Activated T-cell treated with anti-CD3 and anti-CD28 coated beads for 1 hour (primary cell): ENCODE measurements around the gene SPATA33.
A peak's percentile ranks its signal among the peaks of the same experiment; 100 is the strongest.
"Not testable (repeated sequence)": the region's sequence is repeated elsewhere in the genome, so short reads cannot be mapped to it uniquely, and the experiment has no call there.

Experiments used
- DNase-seq: peaks from one replicate; pipeline ENCODE4 v3.0.0-alpha.2; 2020; ENCODE audit warnings: low read depth

SPATA33 gene

DNA sequence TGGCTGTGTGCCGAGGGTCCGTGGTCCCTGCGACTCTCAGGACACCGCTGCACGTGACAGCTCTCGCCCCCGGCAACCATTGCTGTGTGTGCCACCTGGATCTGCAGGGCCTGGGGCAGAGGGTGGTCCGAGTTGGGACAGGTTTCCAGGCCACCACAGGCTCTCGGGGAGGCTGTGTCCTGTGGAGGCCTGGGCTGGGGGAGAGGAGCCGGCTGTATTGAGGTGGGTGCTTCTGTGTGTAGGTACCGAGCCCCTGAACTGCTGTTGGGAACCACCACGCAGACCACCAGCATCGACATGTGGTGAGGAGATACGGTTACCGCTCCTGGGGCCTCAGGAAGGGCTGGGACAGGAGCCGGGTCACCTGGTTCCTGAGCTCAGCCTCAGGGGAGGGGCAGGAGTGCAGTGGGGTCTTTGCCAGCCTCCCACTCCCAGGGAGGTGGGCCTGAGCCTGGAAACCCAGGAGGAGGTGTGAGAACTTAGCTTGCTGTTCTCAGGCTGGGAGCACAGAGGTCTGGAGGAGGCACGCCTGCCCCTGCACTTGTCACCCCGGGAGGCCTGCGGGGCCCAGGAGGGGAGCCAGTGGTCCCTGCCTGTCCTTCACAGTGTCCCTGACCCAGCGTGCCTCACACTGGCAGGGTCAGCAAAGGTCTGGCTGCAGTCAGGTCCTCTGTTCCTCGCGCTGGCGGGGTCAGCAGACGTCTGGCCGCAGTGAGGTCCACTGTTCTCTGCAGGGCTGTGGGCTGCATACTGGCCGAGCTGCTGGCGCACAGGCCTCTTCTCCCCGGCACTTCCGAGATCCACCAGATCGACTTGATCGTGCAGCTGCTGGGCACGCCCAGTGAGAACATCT lies 36.5 kb downstream of the SPATA33 start:
- DNase-seq: no peak

DNA sequence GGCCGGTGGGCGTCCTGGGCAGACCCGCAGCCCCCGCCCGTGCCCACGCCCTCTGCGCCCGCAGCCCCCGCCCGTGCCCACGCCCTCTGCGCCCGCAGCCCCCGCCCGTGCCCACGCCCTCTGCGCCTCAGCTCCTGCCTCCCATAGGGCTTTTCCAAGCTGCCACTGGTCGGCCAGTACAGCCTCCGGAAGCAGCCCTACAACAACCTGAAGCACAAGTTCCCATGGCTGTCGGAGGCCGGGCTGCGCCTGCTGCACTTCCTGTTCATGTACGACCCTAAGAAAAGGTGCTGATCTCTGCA lies 37.1 kb downstream of the SPATA33 start:
- DNase-seq: not testable (repeated sequence)

DNA sequence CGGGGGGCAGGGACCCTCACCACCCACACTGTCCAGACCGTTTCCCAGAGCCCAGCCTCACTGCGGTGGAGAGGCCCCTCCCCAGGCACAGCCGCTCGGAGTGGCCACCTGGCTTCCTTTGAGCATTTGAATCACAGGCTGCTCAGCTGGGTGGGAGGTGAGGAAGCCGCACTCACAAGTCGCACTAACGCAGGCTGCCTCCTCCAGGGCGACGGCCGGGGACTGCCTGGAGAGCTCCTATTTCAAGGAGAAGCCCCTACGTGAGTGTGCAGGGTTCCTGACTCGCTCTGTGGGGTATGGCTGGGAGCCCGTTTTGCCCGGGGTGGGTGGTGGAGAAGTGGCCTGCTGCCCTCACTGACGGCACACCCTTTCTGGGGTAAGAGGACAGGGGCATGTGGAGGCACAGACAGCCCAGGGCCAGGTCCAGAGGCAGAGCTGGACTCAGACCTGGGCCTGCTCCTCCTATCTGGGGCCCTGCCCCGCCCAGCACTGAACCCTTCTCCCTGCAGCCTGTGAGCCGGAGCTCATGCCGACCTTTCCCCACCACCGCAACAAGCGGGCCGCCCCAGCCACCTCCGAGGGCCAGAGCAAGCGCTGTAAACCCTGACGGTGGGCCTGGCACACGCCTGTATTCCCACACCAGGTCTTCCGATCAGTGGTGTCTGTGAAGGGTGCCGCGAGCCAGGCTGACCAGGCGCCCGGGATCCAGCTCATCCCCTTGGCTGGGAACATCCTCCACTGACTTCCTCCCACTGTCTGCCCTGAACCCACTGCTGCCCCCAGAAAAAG lies 37.6 kb downstream of the SPATA33 start:
- DNase-seq: no peak

DNA sequence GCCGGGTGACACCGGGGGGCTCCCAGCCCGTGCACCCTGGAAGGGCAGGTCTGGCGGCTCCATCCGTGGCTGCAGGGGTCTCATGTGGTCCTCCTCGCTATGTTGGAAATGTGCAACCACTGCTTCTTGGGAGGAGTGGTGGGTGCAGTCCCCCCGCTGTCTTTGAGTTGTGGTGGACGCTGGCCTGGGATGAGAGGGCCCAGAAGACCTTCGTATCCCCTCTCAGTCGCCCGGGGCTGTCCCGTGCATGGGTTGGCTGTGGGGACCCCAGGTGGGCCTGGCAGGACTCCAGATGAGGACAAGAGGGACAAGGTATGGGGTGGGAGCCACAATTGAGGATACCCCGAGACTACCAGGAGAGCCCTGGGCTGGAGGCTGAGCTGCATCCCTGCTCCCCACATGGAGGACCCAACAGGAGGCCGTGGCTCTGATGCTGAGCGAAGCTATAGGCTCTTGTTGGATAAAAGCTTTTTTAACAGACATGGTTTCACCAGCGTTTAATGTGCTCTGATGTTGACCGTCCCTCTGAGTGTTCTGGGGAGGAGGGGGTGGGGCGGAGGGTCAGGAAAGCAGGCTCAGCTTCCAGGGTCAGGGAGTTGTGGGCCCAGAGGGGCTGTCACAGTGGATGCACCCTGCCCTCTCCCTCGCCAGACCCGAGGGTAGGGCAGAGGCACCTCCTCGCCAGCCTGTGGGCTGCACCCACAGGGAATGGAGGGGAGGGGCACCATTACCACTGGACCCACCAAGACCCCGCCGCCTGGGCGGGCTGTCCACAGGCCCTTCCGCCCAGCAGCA lies 38.4 kb downstream of the SPATA33 start:
- DNase-seq: no peak

DNA sequence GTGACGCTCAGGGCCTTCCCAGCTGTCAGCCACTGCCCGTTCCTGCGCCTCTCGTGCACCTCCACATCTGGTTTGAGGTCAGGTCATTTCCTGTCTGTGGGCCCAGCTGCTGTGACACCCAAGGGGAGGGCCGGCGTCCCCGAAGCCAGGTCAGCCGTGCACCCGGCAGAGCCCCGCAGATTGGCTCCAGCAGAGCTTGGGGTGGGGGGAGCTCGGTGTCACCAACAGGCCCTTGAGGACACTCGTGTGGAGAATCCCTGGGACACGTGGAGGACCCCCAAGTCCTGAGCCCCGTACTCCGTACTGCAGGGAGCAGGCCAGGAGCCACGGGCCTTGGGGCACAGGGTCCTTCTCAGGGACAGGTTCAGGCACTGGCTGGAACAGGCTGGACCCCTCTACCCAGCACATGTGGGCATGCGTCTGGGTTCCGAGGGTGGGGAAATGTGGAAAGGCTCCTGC lies 39.1 kb downstream of the SPATA33 start:
- no peak for DNase-seq

- DNase-seq: no peak
Measured at GRCh38 chr16:89697161-89697615, 39.6 kb downstream of the SPATA33 start.

GRCh38 chr16:89697616-89698331 lies 40.1 kb downstream of the SPATA33 start:
- DNase-seq: no peak

- not testable (repeated sequence) for DNase-seq
Measured at GRCh38 chr16:89698717-89699116, 41.1 kb downstream of the SPATA33 start.

- DNase-seq: not testable (repeated sequence)
Measured at GRCh38 chr16:89699629-89700099, 42.0 kb downstream of the SPATA33 start.

- peak; percentile 95 for DNase-seq
Measured at GRCh38 chr16:89700100-89700648, 42.5 kb downstream of the SPATA33 start.

DNA sequence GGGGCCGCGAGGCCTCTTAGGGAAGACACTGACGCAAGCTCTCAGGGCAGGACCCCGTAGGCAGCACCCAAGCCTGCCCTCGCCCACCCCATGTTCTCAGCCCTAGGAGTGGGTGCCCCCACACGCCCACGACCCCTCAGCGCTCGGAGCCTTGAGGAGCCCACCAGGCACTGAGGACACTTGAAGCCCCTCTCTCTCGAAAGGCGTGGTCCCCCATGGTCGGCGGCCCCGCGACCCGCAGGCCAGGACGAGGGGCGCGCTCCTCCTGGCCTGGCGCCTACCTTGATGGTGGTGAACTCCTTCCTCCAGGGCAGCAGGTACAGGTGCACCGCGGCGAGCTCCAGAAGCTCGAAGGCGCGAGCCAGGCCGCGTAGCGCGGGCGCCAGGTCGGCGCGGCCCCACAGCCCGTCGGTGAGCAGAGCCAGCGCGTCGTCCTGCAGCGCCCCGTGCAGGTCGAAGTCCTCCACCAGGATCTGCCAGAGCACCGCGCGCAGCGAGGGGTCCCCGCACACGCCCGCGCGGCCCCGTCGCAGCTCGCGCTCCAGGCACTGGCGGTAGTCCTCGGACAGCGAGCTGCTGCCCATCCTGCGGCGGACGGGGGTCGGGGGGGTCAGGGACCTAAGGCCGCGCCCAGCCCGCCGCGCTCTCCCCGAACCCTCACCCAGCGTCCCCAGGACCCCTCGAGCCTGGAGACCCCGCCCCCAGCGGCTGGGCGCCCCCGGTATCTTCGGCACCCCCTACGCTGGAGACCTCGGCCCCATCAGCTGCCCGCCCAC lies 43.2 kb downstream of the SPATA33 start:
- DNase-seq: peak; percentile 29

GRCh38 chr16:89701425-89702406 lies 44.1 kb downstream of the SPATA33 start, which contains the start of gene SPATA2L:
SPATA2L (minus strand) TSS chr16:89701705; CDS start chr16:89701232, 473 bp downstream.
- DNase-seq: peak; percentile 96

DNA sequence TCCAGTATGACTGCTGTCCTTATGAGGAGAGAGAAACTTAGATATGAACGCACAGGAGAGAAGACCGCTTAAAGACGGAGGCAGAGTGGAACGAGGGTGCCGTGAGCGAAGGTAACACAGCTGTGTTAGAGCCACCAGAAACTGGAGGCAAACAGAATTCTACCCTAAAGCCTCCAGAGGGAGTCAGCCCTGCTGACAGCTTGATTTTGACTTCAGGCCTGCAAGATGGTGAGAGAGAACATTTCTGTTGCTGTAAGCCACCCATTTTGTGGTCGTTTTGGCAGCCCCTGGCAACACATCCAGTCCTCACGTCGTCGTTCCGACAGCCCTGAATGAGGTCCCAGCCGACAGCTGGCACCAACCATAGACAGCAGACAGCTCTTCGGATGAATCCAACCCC lies 46.6 kb downstream of the SPATA33 start:
- DNase-seq: no peak

DNA sequence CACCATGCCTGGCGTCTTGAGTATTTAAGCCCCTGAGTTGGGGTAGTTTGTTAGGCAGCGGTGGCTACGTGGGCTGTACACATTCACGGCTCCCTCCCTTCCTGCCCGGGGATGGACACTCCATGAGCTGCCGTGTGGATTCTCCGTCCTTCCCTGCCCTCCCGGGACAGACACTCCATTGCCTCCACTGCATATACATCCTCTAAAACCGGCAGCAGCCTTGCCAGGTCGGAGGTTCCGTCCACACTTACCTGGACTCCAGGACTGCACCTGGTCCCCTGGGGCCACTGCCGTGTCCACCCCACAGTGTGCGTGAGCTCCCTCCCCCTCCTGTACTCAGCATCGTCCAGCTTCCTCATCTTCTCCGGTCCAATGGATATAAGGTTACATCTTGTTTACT lies 47.4 kb downstream of the SPATA33 start:
- DNase-seq: no peak

DNA sequence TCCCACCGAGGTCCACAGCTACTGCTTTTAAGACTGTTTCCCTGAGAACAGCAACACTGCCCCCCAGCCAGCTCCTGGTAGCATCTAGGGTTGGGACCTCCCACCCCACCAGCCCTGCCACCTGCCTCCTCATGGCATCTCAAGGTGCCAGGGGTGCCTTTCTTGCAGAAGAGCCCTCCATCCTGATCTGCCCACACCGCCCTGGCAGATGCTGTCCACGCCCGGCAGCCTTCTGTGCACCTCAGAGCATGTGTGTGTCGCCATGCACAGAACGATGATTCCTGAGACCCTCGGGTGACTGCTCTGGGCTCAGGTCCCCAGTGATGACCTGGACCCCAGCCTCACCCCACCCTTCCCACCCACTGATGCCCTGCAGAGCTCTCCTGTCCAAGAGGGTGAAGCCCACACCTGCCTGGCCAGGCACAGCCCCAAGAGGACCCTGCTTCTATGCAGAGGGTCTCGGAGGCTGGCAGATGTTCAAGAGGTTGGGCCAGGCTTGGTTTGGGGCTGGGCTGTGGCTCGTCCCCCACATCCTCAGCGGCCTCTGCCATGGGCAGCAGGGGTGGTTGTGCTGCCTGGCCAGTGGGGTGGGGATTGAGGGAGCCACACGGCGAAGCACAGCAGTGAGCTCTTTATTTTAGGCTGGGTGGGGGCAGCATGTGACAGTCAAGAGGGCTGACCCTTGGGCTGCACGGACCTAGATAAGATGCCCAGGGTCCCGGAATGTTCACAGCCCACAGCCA lies 49.1 kb downstream of the SPATA33 start:
- DNase-seq: no peak

- no peak for DNase-seq
Measured at GRCh38 chr16:89707695-89708094, 50.1 kb downstream of the SPATA33 start.

- DNase-seq: no peak
Measured at GRCh38 chr16:89708481-89708931, 50.9 kb downstream of the SPATA33 start.

DNA sequence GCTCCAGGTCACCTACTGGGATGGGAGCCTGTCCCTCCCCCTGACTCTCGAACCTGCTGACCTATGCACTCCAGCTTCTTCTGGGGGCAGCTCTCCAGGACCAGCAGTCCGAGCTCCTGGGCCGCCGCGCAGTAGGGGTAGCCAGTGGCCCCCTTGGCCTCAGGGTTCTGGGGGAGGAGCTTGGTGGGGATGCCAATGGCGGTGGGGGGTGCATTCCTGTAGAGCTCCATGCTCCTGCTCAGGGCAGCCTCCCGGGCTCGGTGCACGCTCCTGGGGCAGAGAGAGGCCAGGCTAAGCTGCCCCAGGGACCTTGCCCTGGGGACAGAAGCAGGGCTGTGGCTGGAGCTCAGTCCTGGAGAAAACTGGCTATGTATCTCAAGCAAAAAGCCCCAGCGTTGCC lies 51.5 kb downstream of the SPATA33 start:
- DNase-seq: no peak
